Measurements from ENCODE around the gene KMO.

DNA sequence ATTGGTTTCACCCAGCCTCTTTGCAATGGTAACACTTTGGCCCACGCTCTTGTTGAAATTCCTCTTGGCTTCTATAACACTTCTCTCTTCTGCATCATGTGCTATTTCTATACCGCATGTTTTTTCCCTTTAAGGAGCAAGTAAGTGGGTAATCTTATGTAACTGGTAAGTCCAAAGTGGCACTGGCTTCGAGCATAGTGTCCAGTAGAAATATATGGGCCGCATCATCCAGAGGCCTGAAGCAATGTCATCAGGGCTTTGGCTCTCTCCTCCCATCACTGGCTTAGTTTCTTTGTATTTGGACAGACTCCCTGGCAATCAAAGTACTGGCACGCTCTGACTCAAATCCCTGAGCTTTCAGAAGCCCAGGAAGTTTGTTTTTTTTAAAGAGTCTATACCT lies 90.5 kb downstream of the KMO start:
- TF ChIP-seq, protein P1, sequence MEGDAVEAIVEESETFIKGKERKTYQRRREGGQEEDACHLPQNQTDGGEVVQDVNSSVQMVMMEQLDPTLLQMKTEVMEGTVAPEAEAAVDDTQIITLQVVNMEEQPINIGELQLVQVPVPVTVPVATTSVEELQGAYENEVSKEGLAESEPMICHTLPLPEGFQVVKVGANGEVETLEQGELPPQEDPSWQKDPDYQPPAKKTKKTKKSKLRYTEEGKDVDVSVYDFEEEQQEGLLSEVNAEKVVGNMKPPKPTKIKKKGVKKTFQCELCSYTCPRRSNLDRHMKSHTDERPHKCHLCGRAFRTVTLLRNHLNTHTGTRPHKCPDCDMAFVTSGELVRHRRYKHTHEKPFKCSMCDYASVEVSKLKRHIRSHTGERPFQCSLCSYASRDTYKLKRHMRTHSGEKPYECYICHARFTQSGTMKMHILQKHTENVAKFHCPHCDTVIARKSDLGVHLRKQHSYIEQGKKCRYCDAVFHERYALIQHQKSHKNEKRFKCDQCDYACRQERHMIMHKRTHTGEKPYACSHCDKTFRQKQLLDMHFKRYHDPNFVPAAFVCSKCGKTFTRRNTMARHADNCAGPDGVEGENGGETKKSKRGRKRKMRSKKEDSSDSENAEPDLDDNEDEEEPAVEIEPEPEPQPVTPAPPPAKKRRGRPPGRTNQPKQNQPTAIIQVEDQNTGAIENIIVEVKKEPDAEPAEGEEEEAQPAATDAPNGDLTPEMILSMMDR (IDR thresholded peaks at IDR 0.05), result no peak
- no peak for TF ChIP-seq POLR2AphosphoS5 (IDR thresholded peaks at IDR 0.05)
- no peak for TF ChIP-seq POLR2A (IDR thresholded peaks at IDR 0.05)
